ENCODE data around the gene SOD2.

DNA sequence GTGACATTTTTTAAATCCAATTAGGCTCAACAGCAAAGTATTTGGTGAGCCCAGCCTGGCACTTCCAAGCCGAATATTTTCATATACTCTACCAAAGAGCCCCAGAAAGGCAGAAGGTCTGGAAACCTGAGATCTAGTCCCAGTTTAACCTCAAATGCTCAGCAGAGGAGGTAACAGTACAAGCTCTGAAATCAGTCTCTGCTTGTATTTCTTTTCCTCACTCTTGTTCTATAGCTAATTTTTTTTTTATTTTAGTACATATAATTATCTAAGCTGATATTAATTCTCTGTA is 9.1 kb downstream of the SOD2 start:
- TF ChIP-seq, protein P1, sequence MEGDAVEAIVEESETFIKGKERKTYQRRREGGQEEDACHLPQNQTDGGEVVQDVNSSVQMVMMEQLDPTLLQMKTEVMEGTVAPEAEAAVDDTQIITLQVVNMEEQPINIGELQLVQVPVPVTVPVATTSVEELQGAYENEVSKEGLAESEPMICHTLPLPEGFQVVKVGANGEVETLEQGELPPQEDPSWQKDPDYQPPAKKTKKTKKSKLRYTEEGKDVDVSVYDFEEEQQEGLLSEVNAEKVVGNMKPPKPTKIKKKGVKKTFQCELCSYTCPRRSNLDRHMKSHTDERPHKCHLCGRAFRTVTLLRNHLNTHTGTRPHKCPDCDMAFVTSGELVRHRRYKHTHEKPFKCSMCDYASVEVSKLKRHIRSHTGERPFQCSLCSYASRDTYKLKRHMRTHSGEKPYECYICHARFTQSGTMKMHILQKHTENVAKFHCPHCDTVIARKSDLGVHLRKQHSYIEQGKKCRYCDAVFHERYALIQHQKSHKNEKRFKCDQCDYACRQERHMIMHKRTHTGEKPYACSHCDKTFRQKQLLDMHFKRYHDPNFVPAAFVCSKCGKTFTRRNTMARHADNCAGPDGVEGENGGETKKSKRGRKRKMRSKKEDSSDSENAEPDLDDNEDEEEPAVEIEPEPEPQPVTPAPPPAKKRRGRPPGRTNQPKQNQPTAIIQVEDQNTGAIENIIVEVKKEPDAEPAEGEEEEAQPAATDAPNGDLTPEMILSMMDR (conservative IDR thresholded peaks at IDR 0.05 in 1 of 2, IDR thresholded peaks at IDR 0.05 in 1 of 2; ENCODE audit: low read depth in 1 of 2, low read length in 2 of 2): no peak
- no peak for TF ChIP-seq EZH2 (IDR thresholded peaks at IDR 0.05; ENCODE audit: low read length, missing control alignments)
